Endothelial cell of umbilical vein (primary cell): Measurements from ENCODE around the gene MESD. TPM values are rescaled to one million over a fixed set of nuclear protein-coding genes. Genes with fewer than 3 reads are reported as not detected.

Experiments
- BruUV-seq: library from RNA; stranded (reverse); fragments of 400-500 nt; replicated peaks from 2 replicates; lab custom pipeline; 2021; lab: Mats Ljungman, UMichigan
- CTCF ChIA-PET: fragments of 300-600, 350-600 bp; sonication (Branson Sonifier 250); formaldehyde crosslinking; loops from one replicate; lab custom pipeline; 2021; ENCODE audit warnings: antibody characterized with exemption, inconsistent platforms; lab: Charles Lee
- POLR2A ChIA-PET: fragments of 300-600, 350-600 bp; sonication (Branson Sonifier 250); formaldehyde crosslinking; loops from one replicate; lab custom pipeline; 2021; ENCODE audit warnings: antibody characterized with exemption, inconsistent platforms; lab: Charles Lee
- DNase-seq: peaks from one replicate; pipeline ENCODE4 v3.0.0-alpha.2; 2011; ENCODE audit warnings: low read depth, low spot score
- FAIRE-seq: peaks from 2 replicates; lab custom pipeline; 2011; peaks lifted over from hg19 to GRCh38; lab: Jason Lieb, UNC
- H2AFZ ChIP-seq: 2 replicates; pipeline ENCODE4 v1.6.0; 2012; ENCODE audit warnings: low read depth, low read length, control low read depth, inconsistent platforms
- H3K27ac ChIP-seq: 2 replicates; pipeline ENCODE4 v1.5.1; 2011; ENCODE audit warnings: low read depth, mild to moderate bottlenecking, control low read depth, low read length, moderate library complexity; ENCODE audit not compliant: insufficient read depth
- H3K27me3 ChIP-seq, 2 experiments: 2 replicates each; pipeline versions ENCODE4 v1.6.0 to v1.6.1; 2011; ENCODE audit warnings: low read length in 2 of 2, mixed read lengths in 1 of 2; ENCODE audit not compliant: control insufficient read depth in 2 of 2, insufficient read depth in 2 of 2
- H3K36me3 ChIP-seq, 2 experiments: 2 replicates in 1 of 2; 3 replicates in 1 of 2; pipeline ENCODE4 v1.5.1; 2011; ENCODE audit warnings: low read length in 2 of 2, mild to moderate bottlenecking in 1 of 2, moderate library complexity in 1 of 2; ENCODE audit not compliant: control insufficient read depth in 2 of 2, insufficient read depth in 2 of 2; ENCODE audit errors: extremely low read depth in 1 of 2
- H3K4me1 ChIP-seq: 3 replicates; pipeline ENCODE4 v1.5.1; 2011; ENCODE audit warnings: mild to moderate bottlenecking, low read length; ENCODE audit not compliant: control insufficient read depth, insufficient read depth; ENCODE audit errors: extremely low read depth
- H3K4me2 ChIP-seq: 2 replicates; pipeline ENCODE4 v1.6.1; 2011; ENCODE audit warnings: low read length, control low read depth, mixed read lengths; ENCODE audit not compliant: insufficient read depth
- H3K4me3 ChIP-seq, 3 experiments: fragments of 200-600 bp in 1 of 3; sonication (generic), shearing (Covaris generic) in 1 of 3; replicated peaks in 1 of 3; 2 replicates each; pipeline ENCODE4 v1.5.1; 2011 to 2016; ENCODE audit warnings: control low read depth in 3 of 3, low read length in 3 of 3, mild to moderate bottlenecking in 2 of 3, inconsistent platforms in 1 of 3, low read depth in 1 of 3, moderate library complexity in 1 of 3; ENCODE audit not compliant: insufficient read depth in 1 of 3
- H3K79me2 ChIP-seq: 2 replicates; pipeline ENCODE4 v1.6.0; 2012; ENCODE audit warnings: low read length, inconsistent platforms; ENCODE audit not compliant: control insufficient read depth, insufficient read depth
- H3K9ac ChIP-seq: replicated peaks from 2 replicates; pipeline ENCODE3; 2011; ENCODE audit warnings: low read length, control low read depth; ENCODE audit not compliant: insufficient read depth; ENCODE audit errors: extremely low read depth
- H3K9me1 ChIP-seq: replicated peaks from 3 replicates; pipeline ENCODE4 v1.6.0; 2011; ENCODE audit warnings: mild to moderate bottlenecking, low read length; ENCODE audit not compliant: control insufficient read depth, insufficient read depth; ENCODE audit errors: extremely low read depth
- H3K9me3 ChIP-seq: replicated peaks from 2 replicates; pipeline ENCODE4 v1.5.1; 2012; ENCODE audit warnings: low read length, inconsistent platforms; ENCODE audit not compliant: control insufficient read depth, insufficient read depth
- H4K20me1 ChIP-seq: replicated peaks from 2 replicates; pipeline ENCODE3; 2011; ENCODE audit warnings: mild to moderate bottlenecking, low read length; ENCODE audit not compliant: control insufficient read depth, insufficient read depth; ENCODE audit errors: extremely low read depth
- CTCF ChIP-seq, 2 donors: IDR thresholded peaks; 1 replicate in 1 of 2; 2 replicates in 1 of 2; pipeline ENCODE4 v1.5.1; 2011; ENCODE audit warnings: low read length in 2 of 2, mild to moderate bottlenecking in 2 of 2, moderate library complexity in 2 of 2, control low read depth in 1 of 2, inconsistent platforms in 1 of 2, low read depth in 1 of 2; ENCODE audit not compliant: insufficient read depth in 1 of 2; ENCODE audit errors: extremely low read depth in 1 of 2
- EZH2 ChIP-seq: IDR thresholded peaks from 2 replicates; pipeline ENCODE4 v1.6.1; 2012; ENCODE audit warnings: borderline replicate concordance, low read depth, mild to moderate bottlenecking, moderate library complexity, low read length, inconsistent platforms; ENCODE audit not compliant: severe bottlenecking
- FOS ChIP-seq: IDR thresholded peaks from 2 replicates; pipeline ENCODE4 v1.6.1; 2011; ENCODE audit warnings: mild to moderate bottlenecking, low read length, moderate library complexity, borderline replicate concordance; ENCODE audit not compliant: insufficient read depth
- GATA2 ChIP-seq: IDR thresholded peaks from 2 replicates; pipeline ENCODE4 v1.7.0; 2011; ENCODE audit warnings: low read depth, mild to moderate bottlenecking, moderate library complexity, mixed read lengths, low read length; ENCODE audit not compliant: insufficient read length, insufficient read depth
- JUN ChIP-seq: IDR thresholded peaks from 2 replicates; pipeline ENCODE4 v1.6.1; 2011; ENCODE audit warnings: borderline replicate concordance, low read depth; ENCODE audit not compliant: insufficient read length, insufficient read depth
- MYC ChIP-seq: IDR thresholded peaks from one replicate; pipeline ENCODE4 v1.6.1; 2011; ENCODE audit warnings: mild to moderate bottlenecking, low read depth, low read length
- POLR2A ChIP-seq: IDR thresholded peaks from 2 replicates; pipeline ENCODE4 v1.6.1; 2012; ENCODE audit warnings: low read depth, mild to moderate bottlenecking, control low read depth, low read length
- POLR2AphosphoS5 ChIP-seq: IDR thresholded peaks from 2 replicates; pipeline ENCODE4 v1.6.1; 2012; ENCODE audit warnings: low read depth, mild to moderate bottlenecking, control low read depth, low read length, moderate library complexity; ENCODE audit not compliant: insufficient read depth
- dilution Hi-C: fragments of 300-500 bp; cut with MboI; formaldehyde crosslinking; loops from one replicate; pipeline ENCODE4 v1.15.0; 2019; ENCODE audit warnings: low sequenced_read_pairs; ENCODE audit not compliant: extremely low pct_ligation_motif_present
- intact Hi-C: fragments of 100-400 bp; cut with micrococcal nuclease; formaldehyde crosslinking; loops from one replicate; pipeline ENCODE4 v1.10.0; 2022
- polyA plus RNA-seq, 4 experiments: library from polyadenylated mRNA; depleted of rRNA in 3 of 4; stranded (reverse) in 3 of 4; unstranded in 1 of 4; fragments of >200 nt; gene quantifications; 2 replicates each; pipeline versions ENCODE4 v1.2.1 to v1.2.3, GENCODE V29; 2011 to 2012; ENCODE audit warnings: missing spikeins in 1 of 4
- total RNA-seq: library from RNA; stranded (reverse); gene quantifications from 2 replicates; pipeline ENCODE4 v1.2.3, GENCODE V29; 2021
- TF ChIP-seq, protein P1 (sequence below): IDR thresholded peaks from 2 replicates; pipeline ENCODE4 v1.6.1; 2011; ENCODE audit not compliant: insufficient read depth, insufficient read length

Gene MESD
- total and polyA plus RNA-seq, 2 donors (not counting 3 experiments of a cell fraction or from before 2014, with no cell fraction given) = 12.8 to 30.5 TPM

DNA sequence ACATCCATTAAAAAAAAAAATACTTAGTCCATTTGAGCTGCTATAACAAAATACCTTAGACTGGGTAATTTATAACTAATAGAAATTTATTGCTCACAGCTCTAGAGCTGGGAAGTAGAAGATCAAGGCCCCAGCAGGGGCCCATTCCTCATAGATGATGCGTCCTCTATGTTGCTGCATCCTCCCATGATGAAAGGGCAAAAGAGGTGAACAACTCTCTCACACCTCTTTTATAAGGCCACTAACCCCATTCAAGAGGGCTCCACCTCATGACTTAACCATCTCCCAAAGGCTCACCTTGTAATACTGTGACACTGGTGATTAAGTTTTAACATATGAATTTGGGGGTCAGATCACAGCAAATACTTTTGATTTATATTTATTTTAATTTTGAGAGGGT is 8.1 kb upstream of the MESD start:
- H3K79me2 ChIP-seq = peaks cover 22% of the 10 kb centered on the region
- no peak overlapping the region for H2AFZ ChIP-seq
- H4K20me1 ChIP-seq = no peaks in the 10 kb centered on the region
- POLR2A ChIA-PET = no interaction called here
- H3K9ac ChIP-seq = no peak overlapping the region
- TF ChIP-seq, protein P1, sequence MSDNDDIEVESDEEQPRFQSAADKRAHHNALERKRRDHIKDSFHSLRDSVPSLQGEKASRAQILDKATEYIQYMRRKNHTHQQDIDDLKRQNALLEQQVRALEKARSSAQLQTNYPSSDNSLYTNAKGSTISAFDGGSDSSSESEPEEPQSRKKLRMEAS = no peak
- TF ChIP-seq MYC (no peak), CTCF (IDR thresholded peaks at IDR 0.05; ENCODE audit: extremely low read depth in 1 of 2, insufficient read depth in 1 of 2, low read depth in 1 of 2, low read length in 2 of 2) (no peak), JUN (no peak), POLR2A (no peak), FOS (no peak), POLR2AphosphoS5 (no peak), EZH2 (no peak), GATA2 (no peak)
- H3K9me1 ChIP-seq = no peaks in the 10 kb centered on the region
- dilution Hi-C loops (no loop called here), intact Hi-C loops (loop anchor here (10.0 kb wide), 1 partner anchor 1147 kb away; no protein-coding TSS in a partner anchor)
- H3K4me3 ChIP-seq = no peak overlapping the region
- BruUV-seq = no TSS peak
- CTCF ChIA-PET = interaction anchor here (1.3 to 8.6 kb wide), 3 partner anchors 20 to 268 kb away, joined by 3 to 114 read pairs (median 52); no protein-coding TSS in a partner anchor
- DNase-seq (no peak), FAIRE-seq (no peak)
- H3K27ac ChIP-seq = no peak overlapping the region
- no peaks in the 10 kb centered on the region for H3K9me3 ChIP-seq
- peaks cover 11% of the 10 kb centered on the region for H3K4me1 ChIP-seq
- H3K4me2 ChIP-seq = no peak overlapping the region
- no peaks in the 10 kb centered on the region for H3K27me3 ChIP-seq
- no peaks in the 10 kb centered on the region for H3K36me3 ChIP-seq
